Measurements from ENCODE around the gene SIGLEC8.
A peak's percentile ranks its signal among the peaks of the same experiment; 100 is the strongest.

The SIGLEC8 gene

GRCh38 chr19:51460164-51460992, 2.1 kb upstream of the SIGLEC8 start:
- TF ChIP-seq, protein P1, sequence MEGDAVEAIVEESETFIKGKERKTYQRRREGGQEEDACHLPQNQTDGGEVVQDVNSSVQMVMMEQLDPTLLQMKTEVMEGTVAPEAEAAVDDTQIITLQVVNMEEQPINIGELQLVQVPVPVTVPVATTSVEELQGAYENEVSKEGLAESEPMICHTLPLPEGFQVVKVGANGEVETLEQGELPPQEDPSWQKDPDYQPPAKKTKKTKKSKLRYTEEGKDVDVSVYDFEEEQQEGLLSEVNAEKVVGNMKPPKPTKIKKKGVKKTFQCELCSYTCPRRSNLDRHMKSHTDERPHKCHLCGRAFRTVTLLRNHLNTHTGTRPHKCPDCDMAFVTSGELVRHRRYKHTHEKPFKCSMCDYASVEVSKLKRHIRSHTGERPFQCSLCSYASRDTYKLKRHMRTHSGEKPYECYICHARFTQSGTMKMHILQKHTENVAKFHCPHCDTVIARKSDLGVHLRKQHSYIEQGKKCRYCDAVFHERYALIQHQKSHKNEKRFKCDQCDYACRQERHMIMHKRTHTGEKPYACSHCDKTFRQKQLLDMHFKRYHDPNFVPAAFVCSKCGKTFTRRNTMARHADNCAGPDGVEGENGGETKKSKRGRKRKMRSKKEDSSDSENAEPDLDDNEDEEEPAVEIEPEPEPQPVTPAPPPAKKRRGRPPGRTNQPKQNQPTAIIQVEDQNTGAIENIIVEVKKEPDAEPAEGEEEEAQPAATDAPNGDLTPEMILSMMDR (IDR thresholded peaks at IDR 0.05; ENCODE audit: low read length, missing control alignments), result no peak
- DNase-seq (ENCODE audit: low read depth), result peak; percentile 12
- peak overlapping the region; percentile 21 for H3K4me3 ChIP-seq (replicated peaks; ENCODE audit: low read depth, low read length)

DNA sequence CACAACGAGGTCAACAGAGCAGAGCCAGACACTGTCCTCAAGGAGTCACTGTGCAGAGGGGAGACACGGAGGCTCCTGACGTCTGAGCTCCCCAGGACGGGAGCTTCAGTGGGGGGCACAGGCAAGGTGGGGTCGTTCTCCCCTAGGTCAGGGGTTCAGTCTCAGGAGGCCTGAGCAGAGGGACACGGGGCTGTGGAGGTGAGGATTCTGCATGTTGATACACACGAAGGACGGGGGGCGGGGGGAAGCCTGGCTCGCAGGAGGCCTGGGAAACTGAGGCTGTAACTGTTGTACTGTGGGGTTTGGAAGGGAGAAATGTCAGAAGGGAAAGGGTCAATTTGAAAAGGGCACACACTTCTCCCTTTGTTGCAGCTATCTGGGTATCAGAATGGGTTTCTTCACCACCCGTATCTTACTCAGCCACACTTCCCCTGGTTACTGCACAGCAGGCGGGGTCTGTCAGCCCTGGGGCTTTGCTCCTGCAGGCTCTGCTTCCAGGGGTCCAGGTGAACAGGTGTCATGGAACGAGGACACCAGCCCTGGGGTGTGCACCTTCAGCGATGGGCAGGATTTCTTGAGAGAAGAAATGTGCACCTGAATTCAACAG, 748 bp upstream of the SIGLEC8 start:
- TF ChIP-seq, protein P1 (IDR thresholded peaks at IDR 0.05; ENCODE audit: low read length, missing control alignments), result no peak
- no peak overlapping the region for H3K4me3 ChIP-seq (replicated peaks; ENCODE audit: low read depth, low read length)
- DNase-seq (ENCODE audit: low read depth), result no peak

DNA sequence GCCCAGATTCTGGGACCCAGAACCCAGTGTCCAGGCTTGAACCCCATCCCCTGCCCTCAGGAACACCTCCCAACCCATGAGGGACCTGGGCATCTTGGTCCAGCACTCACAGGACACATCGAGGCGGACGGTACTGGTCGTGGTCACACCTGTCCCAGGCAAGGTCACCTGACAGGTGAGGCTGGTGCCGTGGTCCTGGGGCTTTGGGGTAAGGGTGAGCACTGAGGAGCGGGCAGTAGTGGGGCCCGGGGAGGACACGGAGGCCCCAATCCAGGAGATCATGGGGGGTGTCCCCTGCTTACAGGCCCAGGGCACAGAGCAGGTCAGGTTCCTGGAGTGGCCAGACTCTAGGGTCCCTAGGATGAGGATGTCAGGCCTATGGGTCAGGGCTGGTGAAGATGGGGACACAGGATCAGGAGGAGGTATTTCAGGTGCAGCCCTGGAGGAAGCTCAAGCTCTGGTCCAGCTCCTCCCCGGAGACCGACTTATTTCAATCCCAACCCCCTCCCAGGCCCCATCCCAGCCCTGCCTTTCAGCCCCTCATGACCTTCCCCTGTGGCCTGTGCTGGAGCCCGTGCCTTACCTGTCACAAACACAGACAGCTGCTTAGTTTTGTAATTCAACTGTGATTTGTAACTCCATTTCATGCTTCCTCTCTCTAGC, 772 bp downstream of the SIGLEC8 start:
- DNase-seq (ENCODE audit: low read depth), result no peak
- TF ChIP-seq, protein P1 (IDR thresholded peaks at IDR 0.05; ENCODE audit: low read length, missing control alignments), result no peak

GRCh38 chr19:51456541-51457290, 1.5 kb downstream of the SIGLEC8 start:
- DNase-seq (ENCODE audit: low read depth), result no peak
- TF ChIP-seq, protein P1 (IDR thresholded peaks at IDR 0.05; ENCODE audit: low read length, missing control alignments), result no peak
- no peak overlapping the region for H3K4me3 ChIP-seq (replicated peaks; ENCODE audit: low read depth, low read length)

More for the DNA sequence above, 772 bp downstream of the SIGLEC8 start:
- no peak overlapping the region for H3K4me3 ChIP-seq (replicated peaks; ENCODE audit: low read depth, low read length)

GRCh38 chr19:51450730-51451307, 7.4 kb downstream of the SIGLEC8 start:
- TF ChIP-seq, protein P1 (IDR thresholded peaks at IDR 0.05; ENCODE audit: low read length, missing control alignments), result no peak
- no peak for DNase-seq (ENCODE audit: low read depth)
- H3K4me3 ChIP-seq (replicated peaks; ENCODE audit: low read depth, low read length), result no peak overlapping the region

DNA sequence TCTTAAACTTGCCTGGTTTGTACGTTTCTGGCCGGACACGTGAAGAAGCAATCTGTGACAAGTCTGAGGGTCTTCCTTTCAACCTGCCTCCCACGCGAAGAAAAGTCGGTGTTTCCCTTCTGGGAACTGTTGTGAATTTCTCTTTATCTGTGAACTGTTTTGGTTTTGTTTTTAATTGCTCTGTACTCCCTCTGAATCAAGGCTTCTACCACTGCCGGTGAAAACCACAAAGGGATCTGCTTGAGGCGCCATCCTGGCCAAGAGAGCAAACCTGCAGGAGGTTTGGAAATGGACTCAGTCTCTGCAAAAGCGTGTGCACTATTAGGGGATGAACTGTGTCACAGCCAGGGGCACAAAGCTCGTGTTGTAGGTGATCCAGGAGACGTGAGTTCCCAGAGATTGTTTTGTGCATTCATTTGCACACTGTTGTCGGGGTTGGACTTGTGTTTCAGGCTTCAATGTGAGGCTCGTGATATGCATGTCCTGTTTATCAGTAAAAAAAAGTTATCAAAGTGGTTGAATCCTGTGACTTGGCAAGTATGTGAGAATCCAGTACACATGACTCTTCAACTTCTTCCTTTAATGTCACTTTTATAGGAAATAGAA, 9.7 kb downstream of the SIGLEC8 start:
- DNase-seq (ENCODE audit: low read depth), result no peak

More for the DNA sequence above, 9.7 kb downstream of the SIGLEC8 start:
- no peak overlapping the region for H3K4me3 ChIP-seq (replicated peaks; ENCODE audit: low read depth, low read length)
- TF ChIP-seq, protein P1 (IDR thresholded peaks at IDR 0.05; ENCODE audit: low read length, missing control alignments), result no peak
